B cell (primary cell): ENCODE results near the gene SNX19. TPM values are rescaled to one million over a fixed set of nuclear protein-coding genes. Genes with fewer than 3 reads are reported as not detected.

Experiments used
- ATAC-seq: fragments of 200-7000 bp; cut with Tn5 transposase; one replicate; pipeline ENCODE4 v1.10.0; 2021; ENCODE audit warnings: low read depth, mild to moderate bottlenecking, moderate number of reproducible peaks, moderate library complexity
- CTCF ChIA-PET: fragments of 350-600 bp; sonication (Branson Sonifier 250); formaldehyde crosslinking; loops from one replicate; lab custom pipeline; 2021; ENCODE audit warnings: antibody characterized with exemption, inconsistent platforms; lab: Charles Lee
- POLR2A ChIA-PET: fragments of 350-600 bp; sonication (Branson Sonifier 250); formaldehyde crosslinking; loops from one replicate; lab custom pipeline; 2021; ENCODE audit warnings: antibody characterized with exemption; lab: Charles Lee
- DNase-seq: peaks from one replicate; pipeline ENCODE4 v3.0.0; 2013
- H2AFZ ChIP-seq: 2 replicates; pipeline ENCODE4 v1.6.1; 2012; ENCODE audit warnings: mild to moderate bottlenecking, low read depth, low read length; ENCODE audit not compliant: insufficient read depth, poor library complexity, severe bottlenecking
- H3K27ac ChIP-seq, 2 donors: 1 replicate in 1 of 2; 2 replicates in 1 of 2; pipeline ENCODE4 v1.5.1; 2012 to 2013; ENCODE audit warnings: low read length in 2 of 2, mild to moderate bottlenecking in 2 of 2, moderate library complexity in 1 of 2
- H3K27me3 ChIP-seq, 4 experiments: fragments of 200-600 bp in 1 of 4; sonication (generic) in 1 of 4; replicated peaks in 1 of 4; 1 replicate in 2 of 4; 2 replicates in 2 of 4; pipeline versions ENCODE4 v1.6.1 to v1.7.0; 2013 to 2016; ENCODE audit warnings: low read length in 3 of 4, mild to moderate bottlenecking in 2 of 4, mixed read lengths in 1 of 4, moderate library complexity in 1 of 4; ENCODE audit not compliant: insufficient read depth in 4 of 4, control insufficient read depth in 3 of 4; ENCODE audit errors: control extremely low read depth in 1 of 4
- H3K36me3 ChIP-seq, 2 experiments: replicated peaks in 1 of 2; 1 replicate in 1 of 2; 2 replicates in 1 of 2; pipeline versions ENCODE4 v1.6.1 to v1.7.1; 2013; ENCODE audit warnings: low read length in 1 of 2; ENCODE audit not compliant: insufficient read depth in 2 of 2, control insufficient read depth in 1 of 2; ENCODE audit errors: control extremely low read depth in 1 of 2, extremely low read depth in 1 of 2
- H3K4me1 ChIP-seq, 2 donors: fragments of 200-600 bp in 1 of 2; sonication (generic) in 1 of 2; 1 replicate in 1 of 2; 2 replicates in 1 of 2; pipeline versions ENCODE4 v1.5.1 to v1.6.1; 2013 to 2017; ENCODE audit warnings: low read length in 2 of 2; ENCODE audit not compliant: control insufficient read depth in 2 of 2, insufficient read depth in 2 of 2
- H3K4me2 ChIP-seq: replicated peaks from 2 replicates; pipeline ENCODE3; 2012; ENCODE audit warnings: mild to moderate bottlenecking, low read depth, low read length; ENCODE audit not compliant: poor library complexity, severe bottlenecking
- H3K4me3 ChIP-seq, 5 experiments: fragments of 200-600 bp in 1 of 5; sonication (generic) in 1 of 5; 1 replicate in 3 of 5; 2 replicates in 2 of 5; pipeline versions ENCODE4 v1.5.1 to v1.7.0; 2011 to 2016; ENCODE audit warnings: low read length in 4 of 5, mild to moderate bottlenecking in 4 of 5, low read depth in 2 of 5, control low read depth in 1 of 5, moderate library complexity in 1 of 5; ENCODE audit not compliant: insufficient read depth in 1 of 5; ENCODE audit errors: control extremely low read depth in 1 of 5, extremely low read depth in 1 of 5
- H3K79me2 ChIP-seq: fragments of 200-600 bp; sonication (generic); one replicate; pipeline ENCODE4 v1.6.0; 2016; ENCODE audit warnings: low read length; ENCODE audit not compliant: control insufficient read depth, insufficient read depth
- H3K9ac ChIP-seq: fragments of 200-600 bp; sonication (generic); 2 replicates; pipeline ENCODE4 v1.6.1; 2017; ENCODE audit warnings: mild to moderate bottlenecking, low read length, moderate library complexity
- H3K9me3 ChIP-seq, 3 donors: one replicate each; pipeline versions ENCODE4 v1.6.1 to v1.7.1; 2013; ENCODE audit warnings: low read length in 2 of 3; ENCODE audit not compliant: control insufficient read depth in 2 of 3, insufficient read depth in 1 of 3; ENCODE audit errors: control extremely low read depth in 1 of 3
- H4K20me1 ChIP-seq: 2 replicates; pipeline ENCODE4 v1.6.0; 2012; ENCODE audit warnings: mild to moderate bottlenecking, low read length; ENCODE audit not compliant: insufficient read depth, control insufficient read depth, poor library complexity, severe bottlenecking
- H3K27ac Mint-ChIP-seq: one replicate; pipeline ENCODE4 v1.8.0; 2021; ENCODE audit warnings: mixed read lengths
- H3K27me3 Mint-ChIP-seq: one replicate; pipeline ENCODE4 v1.8.0; 2021; ENCODE audit warnings: mixed read lengths
- H3K4me1 Mint-ChIP-seq: one replicate; pipeline ENCODE4 v1.8.0; 2021; ENCODE audit warnings: mixed read lengths
- H3K4me3 Mint-ChIP-seq: one replicate; pipeline ENCODE4 v1.8.0; 2021; ENCODE audit warnings: mixed read lengths
- H3K9me3 Mint-ChIP-seq: one replicate; pipeline ENCODE4 v1.8.0; 2022; ENCODE audit warnings: mixed read lengths; ENCODE audit not compliant: insufficient read depth
- EZH2 ChIP-seq: IDR thresholded peaks from 2 replicates; pipeline ENCODE4 v1.6.1; 2012; ENCODE audit warnings: borderline replicate concordance, low read depth, mild to moderate bottlenecking, moderate library complexity, low read length; ENCODE audit not compliant: insufficient read depth, poor library complexity, severe bottlenecking
- whole genome bisulfite sequencing: methylation state at CpG from one replicate; pipeline ENCODE4 v1.1.5; 2013; ENCODE audit warnings: missing lambda C conversion rate; ENCODE audit not compliant: insufficient coverage; 5-methylcytosine and 5-hydroxymethylcytosine counted together
- intact Hi-C: fragments of 100-400 bp; cut with micrococcal nuclease; formaldehyde crosslinking; loops from one replicate; pipeline ENCODE4 v1.10.0; 2022
- polyA plus RNA-seq: library from polyadenylated mRNA; depleted of rRNA; stranded (reverse); fragments of >200 nt; gene quantifications from 2 replicates; pipeline ENCODE4 v1.2.3, GENCODE V29; 2012
- total RNA-seq, 2 donors: library from RNA; stranded (reverse); fragments of 120-200 nt in 1 of 2; gene quantifications; 1 replicate in 1 of 2; 2 replicates in 1 of 2; pipeline versions ENCODE4 v1.2.3 to v1.2.4, GENCODE V29; 2013 to 2022
- TF ChIP-seq, protein P1 (sequence below): fragments of 200-600 bp; IDR thresholded peaks from one replicate; pipeline ENCODE4 v1.8.0; 2022; ENCODE audit warnings: antibody characterized with exemption, mild to moderate bottlenecking

The SNX19 gene
- total and polyA plus RNA-seq, 2 donors (not counting 1 experiment from before 2014, with no cell fraction given) = 24.2 to 74.0 TPM

DNA sequence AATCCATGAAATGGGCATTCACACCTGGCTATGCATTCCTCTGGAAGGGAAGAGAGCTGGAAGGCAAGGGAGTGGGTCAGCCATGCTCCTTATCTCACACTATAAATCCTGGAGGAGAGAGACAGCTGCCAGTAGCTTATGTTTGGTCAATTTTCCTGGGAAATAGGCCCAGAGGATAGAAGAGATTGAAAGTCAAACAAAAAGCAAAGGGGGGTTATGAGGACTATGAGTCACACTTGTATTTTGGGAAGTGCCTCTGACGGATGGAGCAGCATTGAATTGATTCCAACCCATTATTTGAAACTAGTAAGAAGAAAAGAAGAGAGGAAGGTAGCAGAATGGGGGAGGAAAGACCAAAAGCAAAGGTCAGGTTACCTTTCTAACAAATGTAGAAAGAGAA lies 25.0 kb downstream of the SNX19 start:
- Histone ChIP-seq H3K4me3 (no peak overlapping the region), H3K4me2 (no peak overlapping the region), H4K20me1 (no peaks in the 10 kb centered on the region), H3K27ac (no peak overlapping the region), H3K9ac (no peak overlapping the region), H3K4me1 (no peaks in the 10 kb centered on the region), H3K79me2 (no peaks in the 10 kb centered on the region), H3K36me3 (peaks cover 0 to 42% of the 10 kb centered on the region in 2 experiments), H3K27me3 (no peaks in the 10 kb centered on the region), H2AFZ (no peak overlapping the region), H3K9me3 (no peaks in the 10 kb centered on the region)
- H3K27me3 Mint-ChIP-seq = no peaks in the 10 kb centered on the region
- ChIA-PET POLR2A (no interaction called here), CTCF (interaction anchor here (0.6 to 1.0 kb wide), 3 partner anchors 29 to 457 kb away, joined by 3 to 6 read pairs (median 3); no protein-coding TSS in a partner anchor)
- intact Hi-C loops = no loop called here
- H3K9me3 Mint-ChIP-seq = no peaks in the 10 kb centered on the region
- H3K27ac Mint-ChIP-seq = no peak overlapping the region
- no peaks in the 10 kb centered on the region for H3K4me1 Mint-ChIP-seq
- no peak overlapping the region for H3K4me3 Mint-ChIP-seq
- 83% methylated on average over 1 of the region's 1 CpG for WGBS
- DNase-seq (no peak), ATAC-seq (no peak)
- TF ChIP-seq EZH2 = no peak
- TF ChIP-seq, protein P1, sequence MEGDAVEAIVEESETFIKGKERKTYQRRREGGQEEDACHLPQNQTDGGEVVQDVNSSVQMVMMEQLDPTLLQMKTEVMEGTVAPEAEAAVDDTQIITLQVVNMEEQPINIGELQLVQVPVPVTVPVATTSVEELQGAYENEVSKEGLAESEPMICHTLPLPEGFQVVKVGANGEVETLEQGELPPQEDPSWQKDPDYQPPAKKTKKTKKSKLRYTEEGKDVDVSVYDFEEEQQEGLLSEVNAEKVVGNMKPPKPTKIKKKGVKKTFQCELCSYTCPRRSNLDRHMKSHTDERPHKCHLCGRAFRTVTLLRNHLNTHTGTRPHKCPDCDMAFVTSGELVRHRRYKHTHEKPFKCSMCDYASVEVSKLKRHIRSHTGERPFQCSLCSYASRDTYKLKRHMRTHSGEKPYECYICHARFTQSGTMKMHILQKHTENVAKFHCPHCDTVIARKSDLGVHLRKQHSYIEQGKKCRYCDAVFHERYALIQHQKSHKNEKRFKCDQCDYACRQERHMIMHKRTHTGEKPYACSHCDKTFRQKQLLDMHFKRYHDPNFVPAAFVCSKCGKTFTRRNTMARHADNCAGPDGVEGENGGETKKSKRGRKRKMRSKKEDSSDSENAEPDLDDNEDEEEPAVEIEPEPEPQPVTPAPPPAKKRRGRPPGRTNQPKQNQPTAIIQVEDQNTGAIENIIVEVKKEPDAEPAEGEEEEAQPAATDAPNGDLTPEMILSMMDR = no peak

DNA sequence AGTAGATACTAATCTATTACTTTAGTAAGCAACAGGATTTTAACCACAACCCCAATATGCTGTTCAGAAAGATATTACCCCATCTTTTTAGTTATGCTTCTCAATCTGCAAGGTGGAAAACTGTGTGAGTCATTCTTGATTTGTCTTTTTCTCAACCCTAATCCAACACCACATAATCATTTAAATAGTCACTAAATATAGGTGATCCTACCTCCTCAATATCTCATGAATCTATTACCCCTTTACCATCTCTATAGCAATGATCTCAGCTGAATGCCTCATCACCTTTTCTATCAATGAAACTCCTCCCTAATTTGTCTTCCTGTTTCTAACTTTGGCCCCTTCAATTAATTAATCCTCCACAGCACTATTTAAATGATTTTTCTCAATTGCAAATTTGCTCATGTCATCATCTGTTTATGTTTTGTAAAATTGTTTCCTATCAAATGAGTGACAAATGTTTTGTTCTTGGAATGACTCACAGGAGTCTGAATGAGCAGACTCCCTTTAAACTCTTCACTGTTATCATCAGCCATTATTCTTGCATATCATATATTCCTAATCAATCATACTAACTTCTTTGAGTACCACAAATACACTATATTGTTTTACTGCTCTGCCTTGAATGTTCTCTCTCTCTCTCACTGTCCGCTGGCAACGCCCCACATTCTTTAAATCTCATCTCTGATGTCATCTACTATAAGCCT lies 26.1 kb downstream of the SNX19 start:
- no peak overlapping the region for H3K27ac Mint-ChIP-seq
- ATAC-seq = no peak
- Histone ChIP-seq H3K9me3 (no peaks in the 10 kb centered on the region), H3K79me2 (no peaks in the 10 kb centered on the region), H3K9ac (no peak overlapping the region), H4K20me1 (no peaks in the 10 kb centered on the region), H3K4me3 (no peak overlapping the region), H3K4me1 (no peaks in the 10 kb centered on the region), H3K27ac (no peak overlapping the region), H3K27me3 (no peaks in the 10 kb centered on the region), H3K36me3 (peaks cover 0 to 41% of the 10 kb centered on the region in 2 experiments), H3K4me2 (no peak overlapping the region), H2AFZ (no peak overlapping the region)
- no peaks in the 10 kb centered on the region for H3K9me3 Mint-ChIP-seq
- 100% methylated on average over 1 of the region's 2 CpGs for WGBS
- intact Hi-C loops = no loop called here
- POLR2A ChIA-PET = no interaction called here
- no peaks in the 10 kb centered on the region for H3K27me3 Mint-ChIP-seq
- no peak for TF ChIP-seq EZH2
- TF ChIP-seq, protein P1 = no peak
- CTCF ChIA-PET = interaction anchor here (0.9 to 1.1 kb wide), 3 partner anchors 28 to 31 kb away, joined by 3 to 6 read pairs (median 4); no protein-coding TSS in a partner anchor
- no peak overlapping the region for H3K4me3 Mint-ChIP-seq
- no peak for DNase-seq
- H3K4me1 Mint-ChIP-seq = no peaks in the 10 kb centered on the region
